Liver (tissue), 3 donors: Measurements from ENCODE around the gene INO80.

Source experiments
- CTCF ChIP-seq: fragments of 150-350 bp; IDR thresholded peaks from 2 replicates; pipeline ENCODE4 v1.5.1; 2017; ENCODE audit warnings: improper control_type of control experiment, low read depth, low read length; ENCODE audit not compliant: missing input control
- NR2F2 ChIP-seq: IDR thresholded peaks from 2 replicates; pipeline ENCODE4 v1.6.1; 2016; ENCODE audit warnings: antibody characterized with exemption
- TAF1 ChIP-seq: conservative IDR thresholded peaks from 2 replicates; pipeline ENCODE4 v1.6.1; 2016; ENCODE audit warnings: antibody characterized with exemption, mild to moderate bottlenecking
- donor health status: healthy.
- donor health status: healthy.

GRCh38 chr15:41022487-41023090 lies 93.5 kb downstream of the INO80 start:
- TF ChIP-seq NR2F2 (no peak), TAF1 (no peak), CTCF (peak; percentile 72)
